Epidermal melanocyte (primary cell): Measurements from ENCODE around the gene TNNT3.

Experiments
- DNase-seq: peaks from one replicate; pipeline ENCODE4 v3.0.0; 2011; ENCODE audit warnings: low spot score; ENCODE audit not compliant: insufficient read length

TNNT3 gene

GRCh38 chr11:1953489-1954266 lies 34.2 kb downstream of the TNNT3 start:
- DNase-seq: no peak

DNA sequence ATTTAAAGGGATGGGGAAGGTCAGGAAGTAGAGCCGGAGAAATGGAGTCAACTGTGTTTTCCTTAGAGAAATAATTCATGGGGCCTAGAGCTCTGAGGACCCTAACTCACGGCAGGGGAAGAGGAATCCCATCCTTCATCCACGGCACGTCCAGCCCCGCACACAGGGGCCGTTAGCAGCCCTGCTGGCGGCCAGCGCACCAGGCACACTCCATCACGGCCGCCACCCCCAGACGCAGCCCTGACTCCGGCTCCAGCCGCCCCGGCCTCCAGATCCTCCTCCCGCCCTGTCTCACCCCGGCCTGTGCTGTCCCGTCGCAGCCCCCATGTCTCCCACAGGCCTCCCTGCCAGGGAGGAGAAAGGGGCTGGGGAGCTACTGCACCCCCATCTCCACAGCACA lies 38.9 kb downstream of the TNNT3 start:
- no peak for DNase-seq

DNA sequence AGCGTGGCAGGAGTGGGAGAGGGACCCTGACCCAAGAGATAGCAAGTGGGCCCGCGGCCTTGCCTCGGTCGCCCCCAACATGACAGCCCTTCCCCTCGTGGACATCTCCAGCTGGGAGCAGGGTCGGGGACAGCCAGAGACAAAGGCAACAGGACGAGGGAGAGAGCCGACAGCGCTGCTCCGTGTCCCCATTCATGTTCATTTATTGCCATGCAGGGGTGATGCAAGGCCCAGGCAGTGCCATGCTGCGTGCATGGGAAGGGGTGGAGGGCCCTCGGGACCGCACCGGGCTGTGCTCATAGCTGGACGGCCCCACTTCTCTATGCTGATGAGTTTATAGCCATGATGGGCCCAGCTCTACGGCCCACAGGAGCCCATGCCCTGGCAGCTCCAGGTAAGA lies 40.3 kb downstream of the TNNT3 start:
- no peak for DNase-seq

GRCh38 chr11:1963864-1964263 lies 44.4 kb downstream of the TNNT3 start:
- no peak for DNase-seq

DNA sequence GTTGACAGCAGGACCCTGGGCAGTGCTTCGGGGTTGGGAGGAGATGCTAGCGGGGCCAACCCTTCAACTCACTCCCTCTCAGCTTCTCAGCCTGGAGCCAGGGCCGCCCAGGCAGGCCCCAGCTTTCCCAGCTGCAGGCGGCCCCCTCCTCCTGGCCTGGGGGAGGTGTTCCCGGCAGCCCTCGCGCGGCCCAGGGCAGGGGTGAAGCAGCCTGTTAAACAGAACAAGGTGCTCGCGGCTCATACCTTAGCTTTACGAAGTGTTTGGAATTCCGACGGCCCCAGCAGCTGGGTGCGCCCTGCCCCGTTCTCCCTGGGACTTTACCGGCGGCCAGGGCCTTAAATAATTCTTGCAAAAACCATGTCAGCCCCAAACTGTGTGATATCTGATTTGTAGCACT lies 44.8 kb downstream of the TNNT3 start:
- DNase-seq: no peak

- no peak for DNase-seq
These were observed 45.5 kb downstream of the TNNT3 start for GRCh38 chr11:1964955-1965354.

DNA sequence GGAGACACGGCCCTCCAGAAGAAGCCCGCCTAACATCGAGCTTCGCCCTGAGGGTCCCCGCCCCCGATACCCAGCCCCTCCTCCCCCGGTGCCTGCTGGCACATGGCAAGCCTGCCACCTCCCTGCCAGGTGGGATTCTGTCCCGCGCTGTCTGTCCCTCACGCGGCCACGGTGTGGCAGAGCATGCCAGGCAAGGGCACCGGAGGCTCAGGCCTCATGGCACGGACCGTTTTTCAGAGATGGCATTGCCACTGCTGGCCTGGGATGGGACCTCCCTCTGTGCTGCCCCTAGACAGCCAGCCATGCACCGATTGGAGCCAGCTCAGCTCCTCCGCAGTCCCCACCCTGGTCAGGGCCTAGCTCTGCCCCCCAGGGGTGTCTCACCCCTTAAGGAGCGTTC lies 47.0 kb downstream of the TNNT3 start:
- no peak for DNase-seq

- no peak for DNase-seq
These were observed 48.2 kb downstream of the TNNT3 start for GRCh38 chr11:1967641-1968225.

DNA sequence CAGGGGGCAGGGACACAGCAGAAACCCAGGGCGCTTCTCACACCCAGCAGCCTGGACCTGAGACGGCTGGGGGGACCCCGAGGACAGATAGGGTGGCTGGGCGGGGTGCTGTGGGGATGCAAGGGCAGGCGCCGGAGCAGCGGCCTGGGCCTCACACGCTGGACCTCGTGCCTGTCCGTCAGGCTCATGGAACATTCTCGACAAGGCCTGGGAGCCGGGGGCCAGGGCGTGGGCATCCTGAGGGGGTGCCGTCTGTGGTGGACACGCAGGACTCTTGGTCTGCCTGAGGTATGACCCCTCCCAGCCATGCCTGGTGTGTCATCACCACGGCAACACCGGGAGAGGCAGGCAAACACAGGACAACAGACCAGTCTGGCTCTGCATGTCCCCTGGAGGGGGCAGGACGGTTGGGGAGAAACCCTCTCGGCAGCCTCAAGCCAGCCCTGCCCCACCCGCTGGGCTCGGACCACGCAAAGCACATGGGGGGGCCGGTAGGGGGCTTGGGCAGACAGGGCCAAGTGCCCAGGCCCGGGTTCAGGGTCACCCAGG lies 49.0 kb downstream of the TNNT3 start:
- no peak for DNase-seq

DNA sequence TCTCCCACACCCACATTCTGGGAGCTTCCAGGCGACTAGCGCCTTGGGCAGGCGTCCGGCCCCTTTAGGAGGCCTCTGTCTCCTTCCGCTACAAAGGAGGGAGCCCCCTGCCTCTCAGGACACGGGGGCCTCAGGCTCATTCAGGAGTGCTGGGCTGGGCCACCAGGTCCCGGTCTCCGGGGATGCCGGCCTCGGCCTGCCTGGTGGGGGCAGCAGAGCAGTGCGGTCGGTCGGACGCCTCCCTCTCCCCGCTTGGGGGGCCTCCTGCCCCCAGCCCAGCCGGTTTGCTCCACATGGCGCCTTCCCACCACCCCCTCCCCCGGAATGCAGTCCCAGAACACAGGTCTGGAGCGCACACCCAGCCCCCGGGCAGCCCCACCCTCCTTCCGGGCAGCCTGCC lies 49.5 kb downstream of the TNNT3 start:
- no peak for DNase-seq

DNA sequence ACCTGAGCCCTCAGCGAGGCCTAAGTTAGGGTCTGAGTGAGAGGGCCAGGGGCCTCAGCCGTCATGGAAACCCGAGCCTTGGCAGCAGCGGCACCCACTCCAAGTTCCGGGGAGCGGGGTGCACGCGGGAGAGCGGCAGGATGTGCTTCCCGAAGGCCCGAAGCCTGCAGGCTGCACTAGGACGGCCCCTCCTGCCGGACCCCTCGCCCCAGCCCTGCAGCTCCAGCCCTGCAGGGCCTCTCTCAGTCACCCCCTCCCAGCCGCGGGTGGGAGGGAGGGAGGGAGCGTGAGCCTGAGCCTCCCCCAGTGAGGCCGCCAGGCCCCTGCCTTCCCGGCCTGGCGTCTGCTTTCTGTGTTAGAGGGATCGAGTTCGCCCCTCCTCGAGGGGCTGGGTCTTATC lies 50.3 kb downstream of the TNNT3 start:
- no peak for DNase-seq

DNA sequence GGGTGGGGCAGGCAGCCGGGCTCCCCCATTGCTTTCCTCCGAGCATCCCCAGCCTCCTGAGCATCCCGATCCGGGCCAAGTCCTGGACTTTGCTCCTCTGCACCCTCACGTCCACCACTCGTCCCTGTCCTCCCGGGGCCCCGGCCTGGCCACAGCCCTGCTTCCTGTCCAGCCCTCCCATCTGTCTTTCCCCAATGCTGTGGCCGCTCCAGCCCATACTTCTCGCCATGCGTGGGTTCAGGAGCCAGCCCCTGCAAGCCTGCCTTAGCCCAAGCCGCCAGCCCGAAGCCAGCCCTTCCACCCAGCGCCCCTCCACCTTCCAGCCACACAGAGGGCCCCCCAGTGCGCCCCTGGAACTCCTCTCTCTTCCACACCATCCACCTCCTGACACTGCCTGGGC lies 51.5 kb downstream of the TNNT3 start:
- DNase-seq: no peak

- no peak for DNase-seq
These were observed 55.7 kb downstream of the TNNT3 start for GRCh38 chr11:1975185-1975584.

DNA sequence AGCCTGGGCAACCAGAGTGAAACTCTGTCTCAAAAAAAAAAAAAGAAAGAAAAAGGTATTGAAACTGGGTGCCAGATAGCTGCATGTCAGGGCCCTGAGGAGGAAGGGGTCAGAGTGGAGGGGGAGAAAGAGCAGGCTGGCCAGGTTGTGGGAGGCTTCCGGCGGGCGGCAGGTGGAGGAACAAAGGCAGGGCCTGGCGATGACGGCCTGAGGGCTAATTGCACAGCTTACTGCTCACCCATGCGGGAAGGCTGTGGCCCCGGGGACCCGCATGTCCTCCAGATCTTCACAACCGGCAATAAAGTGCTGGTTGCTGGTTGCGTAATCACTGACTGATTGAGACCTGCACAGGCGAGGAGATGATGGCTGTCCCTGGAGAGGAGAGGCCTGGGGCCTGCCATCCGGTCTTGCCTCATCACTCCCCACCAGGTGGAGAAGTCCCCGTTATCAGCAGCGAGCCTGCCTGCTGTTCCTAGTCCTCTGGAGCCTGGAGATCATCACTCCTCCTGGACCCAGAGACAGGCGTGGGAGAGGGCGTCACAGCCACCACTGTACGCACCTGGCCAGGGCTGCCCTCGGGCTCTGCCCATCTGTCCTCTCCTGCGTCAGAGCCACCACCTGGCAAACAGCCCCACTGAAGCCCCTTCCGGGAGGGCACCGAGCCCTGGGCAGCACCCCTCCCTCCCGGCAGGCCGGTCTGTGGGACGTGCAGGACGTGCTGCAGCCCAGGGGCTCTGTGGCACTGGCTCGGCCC lies 59.4 kb downstream of the TNNT3 start:
- no peak for DNase-seq

GRCh38 chr11:1979607-1980006 lies 60.1 kb downstream of the TNNT3 start:
- no peak for DNase-seq

DNA sequence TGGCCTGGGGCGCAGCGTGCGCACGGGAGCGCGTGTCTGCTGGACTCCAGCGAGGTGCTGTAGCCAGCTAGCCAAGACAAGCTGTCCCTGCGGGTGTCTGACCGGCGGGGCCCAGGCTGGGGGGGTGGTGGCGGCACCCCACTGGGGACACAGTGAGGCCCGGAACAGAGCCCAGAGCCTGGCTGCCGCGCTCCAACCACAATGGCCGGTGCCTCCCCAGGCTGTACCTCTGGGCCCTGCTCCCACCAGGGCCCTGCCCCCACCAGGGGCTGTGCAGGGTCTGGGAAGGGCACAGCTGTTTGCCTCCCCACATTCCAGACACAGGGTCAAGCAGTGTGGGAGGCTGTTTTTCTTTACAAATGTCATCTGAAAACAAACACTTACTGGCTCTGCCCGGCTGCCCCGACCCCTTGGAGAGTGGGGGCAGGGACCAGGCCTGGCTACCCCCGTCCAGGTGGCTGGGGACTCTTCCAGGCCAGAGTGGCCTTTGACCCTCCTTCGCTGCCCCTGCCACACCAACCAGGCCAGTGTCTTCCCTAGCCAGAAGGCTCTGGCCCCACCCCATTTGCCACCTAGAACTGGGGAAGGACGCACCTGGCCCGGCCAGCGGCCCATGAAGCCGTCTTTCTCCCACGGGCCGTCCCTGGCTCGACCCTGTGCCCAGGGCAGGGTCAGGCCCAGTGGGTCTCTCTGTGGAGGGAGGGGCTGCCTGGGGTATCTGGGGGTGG lies 63.5 kb downstream of the TNNT3 start:
- no peak for DNase-seq

DNA sequence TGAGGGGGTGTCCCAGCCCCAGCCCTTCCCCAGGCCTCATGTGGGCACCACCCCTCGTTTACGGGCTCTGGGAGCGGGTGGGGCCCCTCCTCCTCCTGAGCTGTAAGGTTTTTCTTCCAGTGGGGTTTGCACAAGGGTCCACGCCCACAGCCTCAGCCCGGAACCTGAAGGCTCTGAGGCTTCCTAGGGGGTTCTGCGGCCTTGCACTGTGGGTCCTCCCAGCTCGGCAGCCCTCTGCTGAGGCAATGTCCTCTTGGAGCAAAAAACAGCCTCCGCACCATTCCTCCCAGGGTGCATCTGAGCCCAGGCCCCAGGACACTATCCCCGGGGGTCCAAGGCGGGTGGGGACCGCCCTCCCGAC lies 64.1 kb downstream of the TNNT3 start:
- no peak for DNase-seq

DNA sequence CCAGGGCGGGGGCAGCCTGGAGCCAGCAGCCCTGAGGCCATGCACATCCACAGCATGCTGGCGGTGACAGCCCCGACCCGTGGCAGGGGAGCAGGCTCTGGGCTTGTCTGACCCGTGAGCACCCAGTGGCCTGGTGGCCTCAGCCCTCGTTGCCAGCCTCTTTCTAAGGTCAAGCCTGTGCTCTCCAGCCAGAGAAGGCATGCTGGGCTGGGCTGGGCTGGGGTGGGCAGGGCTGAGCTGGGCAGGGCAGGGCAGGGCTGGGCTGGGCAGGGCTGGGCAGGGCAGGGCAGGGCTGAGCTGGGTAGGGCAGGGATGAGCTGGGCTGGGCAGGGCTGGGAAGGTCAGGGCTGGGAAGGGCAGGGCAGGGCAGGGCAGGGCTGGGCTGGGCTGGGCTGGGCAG lies 67.5 kb downstream of the TNNT3 start:
- DNase-seq: no peak

DNA sequence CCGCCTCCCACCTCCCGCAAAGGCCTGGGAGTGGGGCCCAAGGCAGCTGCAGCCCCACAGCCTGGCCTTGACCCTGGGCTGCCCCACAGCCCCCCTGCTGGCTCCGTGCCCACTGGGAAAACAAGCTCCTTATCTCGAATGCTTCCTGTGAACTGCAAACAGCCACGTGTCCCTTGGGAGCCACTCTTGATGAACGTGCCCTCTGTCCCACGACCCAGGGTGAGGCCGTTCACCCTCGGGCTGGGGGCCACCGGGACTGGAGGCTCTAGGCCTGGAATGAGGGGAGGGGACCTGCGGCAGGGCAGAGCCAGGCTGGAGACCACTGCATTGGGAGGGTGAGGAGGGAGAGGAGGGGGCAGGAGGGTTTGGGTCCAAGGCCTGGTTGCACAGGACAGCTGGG lies 68.7 kb downstream of the TNNT3 start:
- no peak for DNase-seq
